HG03175 (cell line): ENCODE results near the gene REC114.
"Not testable (repeated sequence)": the region's sequence is repeated elsewhere in the genome, so short reads cannot be mapped to it uniquely, and the experiment has no call there.

Source experiments
- ATAC-seq: cut with Tn5 transposase; IDR thresholded peaks from one replicate; pipeline ENCODE4 v1.9.1; 2021; ENCODE audit warnings: mild to moderate bottlenecking, moderate library complexity; ENCODE audit not compliant: unreplicated experiment

Gene REC114

DNA sequence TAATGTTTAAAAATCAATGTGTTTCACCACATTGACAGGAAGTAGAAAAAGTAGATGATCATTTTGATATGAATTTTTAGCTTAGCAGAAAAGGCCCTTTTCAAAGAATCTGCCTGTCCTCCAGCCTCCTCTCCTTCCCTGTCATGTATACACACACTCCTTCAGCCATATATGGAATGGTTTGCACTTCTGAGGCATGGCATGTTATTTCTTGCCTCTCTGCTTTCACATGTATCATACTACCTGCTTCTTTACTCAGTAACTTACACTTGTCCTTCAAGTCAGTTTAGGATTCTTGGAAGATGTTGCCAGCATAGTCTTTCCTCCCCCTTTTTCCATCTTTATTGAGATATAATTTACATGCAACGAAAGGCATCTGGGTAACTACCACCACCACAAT lies 79.0 kb downstream of the REC114 start:
- no peak for ATAC-seq

DNA sequence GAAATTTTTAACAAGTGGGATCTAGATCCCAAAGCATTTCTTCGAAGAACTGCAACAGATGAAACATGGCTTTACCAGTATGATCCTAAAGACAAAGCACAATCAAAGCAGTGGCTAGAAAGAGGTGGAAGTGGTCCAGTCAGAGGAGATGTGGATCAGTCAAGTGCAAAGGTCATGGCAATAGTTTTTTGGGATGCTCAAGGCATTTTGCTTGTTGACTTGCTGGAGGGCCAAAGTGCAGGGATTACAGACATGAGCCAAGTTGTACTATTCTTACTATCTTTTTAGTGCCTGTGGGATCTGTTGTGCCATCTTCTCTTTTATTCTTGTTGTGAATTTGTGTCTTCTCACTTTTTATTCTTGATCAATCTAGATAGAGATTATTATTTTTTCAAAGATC lies 82.0 kb downstream of the REC114 start:
- no peak for ATAC-seq

DNA sequence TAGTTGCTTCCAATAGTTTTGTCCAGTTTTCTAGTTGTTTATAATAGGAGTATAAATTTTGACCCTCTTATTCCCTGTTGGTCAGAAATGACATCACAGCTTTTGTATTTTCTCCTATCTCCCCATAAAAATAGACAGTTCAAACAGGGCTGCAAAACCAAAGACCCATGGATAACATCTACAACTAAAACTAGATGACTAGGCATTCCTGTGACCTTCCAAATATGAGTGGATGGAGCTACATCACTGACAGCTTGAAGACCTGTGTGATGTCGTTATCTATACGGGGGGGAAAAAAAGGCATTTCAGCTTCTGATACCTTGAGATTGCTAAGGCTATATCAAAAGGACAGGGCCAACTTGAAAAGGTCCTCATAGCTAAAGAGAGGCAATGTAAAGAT lies 84.6 kb downstream of the REC114 start:
- no peak for ATAC-seq

DNA sequence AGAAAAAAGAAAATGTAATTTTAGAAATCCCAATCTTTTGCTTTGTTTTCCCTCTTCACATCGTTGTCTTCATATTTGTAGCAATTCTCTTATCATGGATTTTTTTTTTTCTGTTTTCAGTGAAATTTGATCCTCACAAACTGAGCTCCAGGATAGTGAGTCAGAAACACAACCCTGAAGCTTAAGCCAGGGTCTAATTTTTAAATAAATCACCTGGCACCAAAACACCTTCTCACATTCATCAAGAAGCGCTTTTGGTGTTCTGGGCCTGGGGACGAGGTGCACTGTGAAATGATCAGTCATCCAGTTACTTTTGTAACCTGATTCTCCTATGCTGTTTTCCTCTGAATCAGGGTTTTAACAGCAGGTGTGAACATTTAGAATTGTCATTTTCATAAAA lies 87.7 kb downstream of the REC114 start:
- no peak for ATAC-seq

DNA sequence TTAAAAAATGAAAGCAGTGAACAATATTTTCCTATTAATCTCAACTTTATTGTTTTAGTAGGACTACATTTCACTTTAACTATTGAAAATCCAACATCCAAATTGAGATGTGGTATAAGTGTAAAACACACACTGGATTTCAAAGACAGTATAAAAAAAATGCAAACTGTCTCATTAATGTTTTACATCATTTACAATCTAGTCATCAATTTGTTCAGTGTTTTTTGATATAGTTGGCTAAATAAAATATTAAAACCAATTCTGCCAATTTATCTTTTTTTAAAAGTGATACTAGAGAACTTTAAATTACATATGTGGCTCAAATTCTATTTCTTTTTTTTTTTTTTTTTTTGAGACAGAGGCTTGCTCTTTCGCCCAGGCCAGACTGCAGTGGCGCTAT lies 95.2 kb downstream of the REC114 start:
- ATAC-seq, result no peak

DNA sequence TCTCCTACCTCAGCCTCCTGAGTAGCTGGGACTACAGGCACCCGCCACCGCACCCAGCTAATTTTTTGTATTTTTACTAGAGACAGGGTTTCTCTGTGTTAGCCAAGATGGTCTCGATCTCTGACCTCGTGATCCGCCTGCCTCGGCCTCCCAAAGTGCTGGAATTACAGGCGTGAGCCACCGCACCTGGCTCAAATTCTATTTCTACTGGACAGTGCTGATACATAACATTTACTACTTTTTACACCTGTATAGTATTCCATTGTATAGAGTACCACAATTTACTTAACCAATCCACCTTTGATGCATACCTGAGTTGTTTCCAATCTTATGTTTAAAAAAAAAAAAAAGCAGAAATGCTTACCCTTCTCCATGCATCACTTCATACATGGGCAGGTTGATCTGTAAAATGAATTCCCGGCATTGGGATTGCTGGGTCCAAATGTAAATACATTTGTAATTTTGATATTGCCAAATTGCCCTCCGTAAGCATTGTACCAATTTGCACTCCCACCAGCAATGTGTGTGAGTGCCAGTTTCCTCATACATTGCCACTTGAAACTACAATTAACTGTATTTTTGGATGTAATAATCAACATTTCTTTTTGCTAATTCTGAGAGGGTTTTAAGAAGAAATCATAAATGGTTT lies 95.7 kb downstream of the REC114 start:
- no peak for ATAC-seq

DNA sequence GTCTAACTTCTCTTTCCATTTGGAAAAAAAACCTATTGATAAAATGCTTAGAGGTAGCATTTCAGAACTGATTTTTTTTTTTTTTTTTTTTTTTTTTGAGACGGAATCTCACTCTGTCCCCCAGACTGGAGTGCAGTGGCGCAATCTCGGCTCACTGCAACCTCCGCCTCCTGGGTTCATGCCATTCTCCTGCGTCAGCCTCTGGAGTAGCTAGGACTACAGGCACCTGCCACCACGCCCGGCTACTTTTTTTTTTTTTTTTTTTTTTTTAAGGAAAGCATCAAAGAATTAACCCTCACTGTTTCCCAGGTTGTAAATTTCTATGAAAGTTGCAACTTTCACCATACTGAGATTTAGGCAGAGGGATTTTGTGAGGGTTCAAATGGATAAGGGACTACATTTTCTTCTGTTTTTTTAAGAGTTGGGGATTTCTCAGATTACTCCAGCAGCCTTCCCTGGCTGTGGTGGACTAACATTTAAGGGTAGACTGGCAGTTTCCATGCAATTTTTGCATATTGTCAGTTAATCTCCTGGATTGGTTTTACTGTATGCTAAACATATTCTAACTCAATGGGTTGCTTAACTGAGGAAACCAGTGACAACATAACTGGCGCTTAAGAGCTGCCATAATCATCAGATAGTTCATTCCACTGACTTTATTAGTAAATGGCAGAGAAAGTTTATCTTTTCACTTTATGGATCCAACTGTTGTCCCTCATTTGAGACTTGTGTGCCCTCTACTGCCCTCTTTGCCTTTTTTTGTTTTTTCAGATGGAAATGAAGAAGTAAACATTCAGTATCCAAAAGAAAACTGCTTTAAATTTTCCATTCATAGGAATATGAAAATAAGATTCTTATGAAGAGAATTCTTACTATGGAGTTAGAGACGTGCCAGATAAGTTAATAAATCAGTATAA lies 96.5 kb downstream of the REC114 start:
- no peak for ATAC-seq

DNA sequence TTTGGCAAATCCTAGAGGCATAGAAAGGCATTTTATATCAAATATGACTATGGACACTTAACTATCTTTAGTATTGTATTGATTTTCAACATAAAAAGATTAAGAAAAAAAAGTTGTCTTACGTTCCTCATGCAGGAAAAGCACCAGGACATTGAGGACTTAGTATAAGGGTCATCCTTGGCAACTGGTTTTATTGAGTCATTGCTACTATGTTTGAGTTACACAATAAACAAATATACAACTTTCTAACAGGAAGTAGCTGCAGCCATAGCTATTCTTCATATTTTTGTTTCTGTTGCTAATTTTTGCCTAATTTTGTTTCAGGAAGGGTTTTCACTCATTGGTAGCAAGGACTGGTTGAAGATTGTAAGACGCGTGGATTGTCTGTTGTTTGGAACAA lies 97.2 kb downstream of the REC114 start:
- no peak for ATAC-seq

DNA sequence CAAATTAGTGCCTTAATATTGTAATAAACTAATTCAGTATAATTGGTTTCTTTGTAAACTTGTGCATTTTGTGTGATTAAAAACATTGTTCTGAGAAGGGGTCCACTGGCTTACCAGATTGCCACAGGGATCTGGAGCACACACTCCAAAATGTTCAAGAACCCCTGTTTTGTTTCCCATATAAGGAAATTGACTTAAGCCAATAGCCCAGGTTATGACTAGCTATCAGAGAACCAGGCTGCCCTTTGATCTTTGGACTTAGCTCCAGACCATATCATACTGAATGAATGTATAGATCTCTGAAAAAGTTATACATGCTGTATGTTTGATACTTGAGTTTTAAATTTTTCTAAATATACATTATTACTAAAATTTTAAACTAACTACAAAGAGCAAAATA lies 98.5 kb downstream of the REC114 start:
- no peak for ATAC-seq

DNA sequence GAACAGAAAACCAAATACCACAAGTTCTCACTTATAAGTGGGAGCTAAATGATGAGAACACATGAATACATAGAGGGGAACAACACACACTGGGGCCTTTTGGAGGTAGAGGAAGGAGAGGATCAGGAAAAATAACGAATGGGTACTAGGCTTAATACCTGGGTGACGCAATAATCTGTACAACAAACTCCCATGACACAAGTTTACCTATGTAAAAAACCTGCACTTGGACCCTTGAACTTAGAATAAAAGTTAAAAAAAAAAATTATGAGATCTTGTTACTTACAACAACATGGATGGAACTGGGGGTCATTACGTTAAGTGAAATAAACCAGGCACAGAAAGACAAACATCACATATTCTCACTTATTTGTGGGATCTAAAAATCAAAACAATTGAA lies 106.0 kb downstream of the REC114 start:
- not testable (repeated sequence) for ATAC-seq

DNA sequence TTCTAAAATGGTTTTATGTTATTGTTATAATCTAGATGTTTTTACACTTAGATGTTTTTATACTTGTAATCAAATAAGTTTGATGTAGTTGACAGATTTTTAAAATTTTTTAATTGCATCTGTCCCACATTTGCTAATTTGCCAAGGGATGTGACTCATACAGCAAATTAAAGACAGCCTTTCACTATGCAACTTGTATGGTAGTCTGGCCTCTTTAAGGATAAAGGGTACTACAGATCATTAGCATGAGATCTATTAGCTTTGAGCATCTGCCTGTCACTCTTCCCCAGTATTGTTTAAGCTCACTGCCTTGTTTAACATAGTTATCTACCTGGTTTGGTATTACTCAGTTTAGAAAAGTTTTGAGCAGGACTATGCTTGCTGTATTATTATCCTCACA lies 107.2 kb downstream of the REC114 start:
- no peak for ATAC-seq

DNA sequence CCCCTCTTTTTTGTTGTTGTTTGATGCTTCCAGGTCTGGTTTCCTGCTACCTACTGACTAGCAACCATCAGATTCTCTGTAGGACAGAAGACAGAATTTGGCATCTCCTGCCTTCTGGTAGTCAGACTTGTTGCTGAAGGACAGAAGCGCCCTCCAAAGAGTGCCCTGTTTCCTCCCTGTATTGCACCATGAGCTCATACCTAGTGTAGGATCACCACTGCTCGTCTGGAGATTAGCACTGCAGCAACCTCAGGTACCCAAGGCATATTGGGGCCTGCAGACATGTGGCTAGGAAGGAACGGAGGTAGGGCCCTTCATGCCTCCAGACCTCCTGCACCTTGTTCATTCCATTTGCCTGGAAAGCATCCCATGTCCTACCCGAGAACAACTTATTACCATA lies 112.1 kb downstream of the REC114 start:
- no peak for ATAC-seq

DNA sequence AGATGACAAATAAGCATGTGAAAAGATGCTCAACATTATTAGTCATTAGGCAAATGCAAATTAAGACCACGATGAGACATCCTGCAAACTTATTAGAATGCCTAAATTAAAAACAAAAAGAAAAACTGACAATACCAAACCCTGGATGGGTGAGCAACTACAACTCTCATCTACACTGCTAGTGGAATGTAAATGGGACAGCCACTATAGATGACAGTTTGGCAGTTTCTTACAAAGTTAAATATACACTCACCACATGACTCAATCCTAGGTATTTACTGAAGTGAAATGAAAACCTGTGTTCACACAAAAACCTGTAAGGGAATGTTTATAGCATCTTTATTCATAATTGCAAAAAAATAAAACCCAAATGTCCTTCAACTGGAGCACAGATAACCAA lies 115.6 kb downstream of the REC114 start:
- ATAC-seq, result no peak

DNA sequence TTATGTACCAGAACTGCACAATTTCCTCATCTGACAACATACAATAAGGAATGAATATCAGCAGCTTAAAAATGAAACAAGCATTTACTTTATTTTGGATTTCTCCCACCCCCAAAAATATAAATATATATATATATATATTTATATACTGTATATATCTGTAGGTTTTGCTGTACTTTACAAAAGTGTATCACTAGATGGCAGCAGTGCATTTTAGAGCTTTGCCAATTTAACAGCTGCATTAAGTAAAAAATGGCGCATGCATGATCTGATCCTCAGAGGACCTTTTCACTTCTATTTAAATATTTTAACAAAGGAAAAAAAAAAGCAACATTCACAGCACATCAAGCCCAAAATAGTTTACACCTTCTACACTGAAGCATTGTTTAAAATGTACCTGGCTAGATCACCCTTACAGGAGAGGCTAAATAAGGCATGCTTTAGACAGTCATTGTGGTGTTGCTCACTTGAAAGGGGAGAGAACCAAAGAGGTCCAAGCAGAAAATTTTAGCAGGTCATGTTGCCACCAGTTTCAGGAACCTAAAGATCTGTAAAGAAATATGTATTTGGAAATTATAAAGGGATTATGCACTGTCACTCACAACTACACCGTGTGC lies 117.6 kb downstream of the REC114 start:
- ATAC-seq, result no peak

DNA sequence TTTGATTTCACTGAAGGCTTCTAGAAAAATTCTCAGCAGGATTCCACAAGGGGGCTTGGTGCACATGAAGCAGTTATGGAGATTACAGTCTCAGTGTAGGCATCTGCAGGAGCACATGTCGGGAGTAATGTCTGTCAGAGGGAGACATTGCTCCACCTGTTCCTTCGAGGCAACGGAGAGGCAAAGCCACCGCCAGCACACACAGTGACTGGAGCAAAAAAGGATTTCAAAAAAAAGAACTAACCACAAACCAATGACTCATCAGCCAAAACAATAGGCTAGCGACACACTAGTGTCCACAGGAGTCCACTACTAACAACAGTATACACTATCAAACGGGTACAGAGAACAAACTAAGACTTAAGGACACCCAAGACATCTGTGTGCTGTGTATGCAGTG lies 121.3 kb downstream of the REC114 start:
- no peak for ATAC-seq

DNA sequence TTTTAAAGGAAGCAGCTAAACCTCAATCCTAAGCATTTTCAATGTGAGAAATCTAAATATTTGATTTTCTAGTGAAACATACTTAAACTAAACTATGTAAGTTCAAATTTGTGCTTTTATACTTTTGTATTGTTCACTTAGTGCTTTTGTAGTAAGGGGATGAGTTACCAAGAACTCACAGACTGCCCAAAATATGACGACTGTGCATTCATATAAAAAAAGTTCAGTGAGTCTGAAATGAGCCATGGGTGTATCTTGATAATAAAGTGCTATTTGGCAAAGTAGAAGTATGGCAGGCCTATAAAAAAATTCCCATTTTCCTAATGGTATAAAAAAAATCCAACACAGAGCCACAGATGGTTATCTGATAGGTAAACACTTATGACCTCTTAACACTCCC lies 124.1 kb downstream of the REC114 start:
- ATAC-seq, result no peak

DNA sequence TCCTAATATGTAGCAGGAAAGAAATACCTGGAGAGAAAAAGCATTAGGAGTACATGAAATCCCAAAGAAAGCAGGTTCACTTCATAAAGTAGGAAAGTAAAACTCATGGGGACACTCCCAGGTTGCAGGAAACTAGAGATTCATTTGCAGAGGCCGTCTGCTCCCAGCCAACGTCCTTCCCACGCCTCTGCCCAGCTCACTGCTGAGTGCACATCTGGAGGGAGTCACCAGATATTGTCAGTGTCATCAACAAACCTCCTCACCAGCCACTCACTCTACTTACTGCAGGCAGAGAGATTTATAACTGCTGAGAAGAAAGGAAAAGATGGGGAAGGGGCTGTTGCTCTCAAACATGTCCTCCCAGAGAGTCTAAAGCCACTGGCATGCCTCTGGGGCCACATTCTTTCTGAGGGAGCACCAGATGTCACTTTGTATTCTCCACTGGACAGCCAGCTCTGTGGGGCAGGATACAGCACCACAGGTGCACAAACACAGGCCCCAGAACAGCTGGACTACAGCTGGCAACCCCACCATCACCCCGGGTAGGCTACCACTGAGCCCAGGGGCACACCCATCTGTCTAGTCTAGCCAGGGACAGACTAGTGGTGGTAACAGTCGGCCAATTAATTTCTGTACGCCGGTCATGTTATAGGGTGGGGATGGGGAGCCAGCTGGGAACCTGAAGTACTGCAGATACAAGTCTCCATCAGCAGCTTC lies 125.8 kb downstream of the REC114 start:
- no peak for ATAC-seq

DNA sequence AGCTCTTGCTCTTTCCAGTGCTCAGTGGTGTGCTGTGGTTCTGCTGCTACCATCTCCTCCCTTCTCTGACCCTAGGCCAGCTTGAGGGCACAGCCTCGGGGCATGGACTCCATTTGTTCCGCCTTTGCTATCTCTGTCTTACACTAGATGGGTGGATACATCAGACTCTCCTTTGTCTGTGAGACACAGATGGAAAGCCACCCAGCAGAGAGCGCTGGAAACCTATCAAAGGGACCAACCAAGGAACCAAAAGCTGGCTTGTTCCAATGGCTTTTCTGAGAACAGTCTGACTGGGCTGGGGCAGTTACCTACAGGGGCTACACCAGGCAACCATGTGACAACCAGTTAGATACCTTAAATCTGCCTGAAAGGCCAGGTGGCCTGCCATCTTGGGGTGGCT lies 126.4 kb downstream of the REC114 start:
- ATAC-seq, result no peak

DNA sequence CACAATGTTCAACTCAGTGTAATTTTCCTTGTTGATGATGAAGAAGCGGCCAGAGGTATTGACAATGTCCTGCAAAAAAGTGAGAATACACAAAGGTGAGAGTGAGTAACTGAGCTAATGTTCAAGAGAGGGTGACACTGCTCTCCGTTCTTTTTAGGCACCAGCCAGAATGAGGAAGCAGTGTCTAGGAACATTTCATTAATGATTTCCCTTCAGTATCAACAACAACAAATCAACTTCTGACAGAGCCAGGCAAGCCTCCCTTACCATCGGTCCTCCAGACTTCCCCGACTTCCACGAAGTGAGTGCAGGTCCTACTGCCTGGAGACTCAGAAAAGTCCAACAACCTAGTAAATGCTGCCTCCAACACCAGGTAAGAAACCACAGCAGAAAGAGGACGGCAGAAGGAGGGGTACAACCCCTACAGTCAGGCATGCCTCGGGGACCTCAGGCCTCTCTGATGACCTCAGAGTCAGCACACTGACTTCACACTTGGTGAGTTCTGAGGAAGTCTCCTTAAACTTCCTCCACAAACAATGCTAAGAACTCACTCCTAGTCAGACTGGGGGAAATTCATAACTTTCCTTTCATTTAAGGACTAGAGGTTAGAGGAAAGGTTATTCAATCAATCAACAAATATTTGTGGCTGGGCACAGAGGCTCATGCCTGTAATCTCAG lies 127.5 kb downstream of the REC114 start:
- ATAC-seq, result no peak

DNA sequence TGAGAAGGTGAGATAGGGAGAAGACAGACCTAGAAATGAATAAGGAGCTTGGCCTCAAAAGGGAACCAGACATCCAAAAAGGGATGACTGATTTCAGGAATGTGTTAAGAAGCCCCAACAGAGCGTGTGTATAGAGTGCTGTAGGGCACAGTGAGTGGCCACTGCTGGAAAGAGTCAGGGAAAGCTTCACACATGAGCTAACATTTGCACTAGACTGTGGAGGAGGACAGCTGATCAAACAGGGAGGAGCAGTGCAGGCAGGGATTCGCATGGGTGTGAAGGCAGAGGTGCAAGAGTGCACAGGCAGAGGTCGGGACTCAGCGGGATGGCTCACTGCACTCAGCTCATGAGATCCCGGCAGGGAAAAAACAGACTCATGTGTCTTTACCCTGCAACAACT lies 128.4 kb downstream of the REC114 start:
- no peak for ATAC-seq

DNA sequence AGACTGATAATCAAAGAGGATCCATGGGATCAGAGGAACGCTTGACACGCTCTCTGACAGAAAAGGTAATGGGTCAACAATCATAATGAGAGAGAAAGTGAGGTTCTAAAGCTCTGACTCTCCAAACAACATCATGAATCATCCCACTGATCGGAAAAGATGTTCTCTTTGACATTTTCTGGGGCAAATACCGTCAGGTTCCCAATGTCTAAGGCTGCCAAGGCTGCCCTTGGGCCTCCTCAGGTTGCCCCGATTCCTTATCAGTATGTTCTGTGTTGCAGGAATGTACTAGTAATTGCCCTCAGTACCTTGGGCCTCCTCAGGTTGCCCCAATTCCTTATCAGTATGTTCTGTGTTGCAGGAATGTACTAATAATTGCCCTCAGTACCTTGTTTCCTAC lies 129.3 kb downstream of the REC114 start:
- ATAC-seq, result no peak
